Parathyroid adenoma (tissue), 2 donors: Measurements from ENCODE around the gene SERTM1.

ENCODE experiments used
- H2AFZ ChIP-seq: fragments of 300-600 bp; sonication (generic); one replicate; pipeline ENCODE4 v1.7.0; 2017; ENCODE audit warnings: antibody characterized with exemption, mild to moderate bottlenecking
- H3K27ac ChIP-seq: fragments of 300-600 bp; sonication (generic); one replicate; pipeline ENCODE4 v1.7.0; 2017
- H3K27me3 ChIP-seq: fragments of 300-600 bp; sonication (generic); one replicate; pipeline ENCODE4 v1.7.0; 2017; ENCODE audit warnings: low read length; ENCODE audit not compliant: control insufficient read depth, insufficient read depth
- H3K36me3 ChIP-seq: fragments of 300-600 bp; sonication (generic); one replicate; pipeline ENCODE4 v1.7.0; 2017; ENCODE audit warnings: low read length; ENCODE audit not compliant: control insufficient read depth, insufficient read depth
- H3K4me1 ChIP-seq: fragments of 300-600 bp; sonication (generic); one replicate; pipeline ENCODE4 v1.7.0; 2017; ENCODE audit warnings: control low read depth
- H3K4me2 ChIP-seq: fragments of 300-600 bp; sonication (generic); one replicate; pipeline ENCODE4 v1.7.0; 2017; ENCODE audit warnings: low read length
- H3K4me3 ChIP-seq: fragments of 300-600 bp; sonication (generic); one replicate; pipeline ENCODE4 v1.7.0; 2017; ENCODE audit warnings: low read depth, low read length
- H3K79me2 ChIP-seq: fragments of 300-600 bp; sonication (generic); one replicate; pipeline ENCODE4 v1.7.0; 2017; ENCODE audit warnings: control low read depth
- H3K9ac ChIP-seq: fragments of 300-600 bp; sonication (generic); one replicate; pipeline ENCODE4 v1.7.0; 2017; ENCODE audit warnings: mild to moderate bottlenecking
- H3K9me3 ChIP-seq: fragments of 300-600 bp; sonication (generic); one replicate; pipeline ENCODE4 v1.7.0; 2017; ENCODE audit warnings: low read length; ENCODE audit not compliant: control insufficient read depth
- CTCF ChIP-seq: fragments of 300-600 bp; sonication (generic); IDR thresholded peaks from one replicate; pipeline ENCODE4 v1.7.0; 2017; ENCODE audit warnings: antibody characterized with exemption, mild to moderate bottlenecking
- donor health status: primary hyperparathyroidism.

SERTM1 gene

GRCh38 chr13:36674337-36675212 lies 755 bp downstream of the SERTM1 start:
- peak overlapping the region; percentile 75 for H2AFZ ChIP-seq
- no peak overlapping the region for H3K9ac ChIP-seq
- H3K36me3 ChIP-seq: no peaks in the 10 kb centered on the region
- no peaks in the 10 kb centered on the region for H3K79me2 ChIP-seq
- H3K4me3 ChIP-seq: peak overlapping the region; percentile 74
- peak overlapping the region; percentile 88 for H3K4me2 ChIP-seq
- no peaks in the 10 kb centered on the region for H3K4me1 ChIP-seq
- no peaks in the 10 kb centered on the region for H3K27me3 ChIP-seq
- TF ChIP-seq CTCF: no peak
- no peaks in the 10 kb centered on the region for H3K9me3 ChIP-seq
- H3K27ac ChIP-seq: no peak overlapping the region

- TF ChIP-seq CTCF: no peak
- H3K9ac ChIP-seq: no peak overlapping the region
- H3K27ac ChIP-seq: no peak overlapping the region
- H3K36me3 ChIP-seq: no peaks in the 10 kb centered on the region
- H3K4me3 ChIP-seq: no peak overlapping the region
- H3K4me1 ChIP-seq: no peaks in the 10 kb centered on the region
- no peaks in the 10 kb centered on the region for H3K9me3 ChIP-seq
- no peak overlapping the region for H3K4me2 ChIP-seq
- no peaks in the 10 kb centered on the region for H3K27me3 ChIP-seq
- no peaks in the 10 kb centered on the region for H3K79me2 ChIP-seq
- peak overlapping the region; percentile 75 for H2AFZ ChIP-seq
These were observed 1.4 kb downstream of the SERTM1 start for GRCh38 chr13:36675213-36675536.

- H3K27me3 ChIP-seq: no peaks in the 10 kb centered on the region
- H3K9me3 ChIP-seq: no peaks in the 10 kb centered on the region
- H3K4me1 ChIP-seq: no peaks in the 10 kb centered on the region
- no peak overlapping the region for H3K4me3 ChIP-seq
- H3K9ac ChIP-seq: no peak overlapping the region
- H3K27ac ChIP-seq: no peak overlapping the region
- H3K4me2 ChIP-seq: no peak overlapping the region
- no peak overlapping the region for H2AFZ ChIP-seq
- TF ChIP-seq CTCF: no peak
- H3K79me2 ChIP-seq: no peaks in the 10 kb centered on the region
- no peaks in the 10 kb centered on the region for H3K36me3 ChIP-seq
These were observed 7.1 kb downstream of the SERTM1 start for GRCh38 chr13:36680913-36681312.

- Histone ChIP-seq H3K4me2 (no peak overlapping the region), H3K79me2 (no peaks in the 10 kb centered on the region), H3K9me3 (no peaks in the 10 kb centered on the region), H3K36me3 (no peaks in the 10 kb centered on the region), H3K9ac (no peak overlapping the region), H3K4me1 (no peaks in the 10 kb centered on the region), H3K4me3 (no peak overlapping the region), H2AFZ (no peak overlapping the region), H3K27ac (no peak overlapping the region), H3K27me3 (no peaks in the 10 kb centered on the region)
- no peak for TF ChIP-seq CTCF
These were observed 8.2 kb downstream of the SERTM1 start for GRCh38 chr13:36681894-36682624.
